ENCODE results near the gene TANGO2.

TANGO2 gene

GRCh38 chr22:19997561-19998231 lies 23.2 kb upstream of the TANGO2 start:
- no peak for DNase-seq

- DNase-seq: no peak
Measured at GRCh38 chr22:19998232-19998951, 22.5 kb upstream of the TANGO2 start.

- no peak for DNase-seq
Measured at GRCh38 chr22:19998991-19999820, 21.7 kb upstream of the TANGO2 start.

GRCh38 chr22:20000246-20001081 lies 20.4 kb upstream of the TANGO2 start:
- no peak for DNase-seq

- no peak for DNase-seq
Measured at GRCh38 chr22:20001082-20001638, 19.8 kb upstream of the TANGO2 start.

- DNase-seq: no peak
Measured at GRCh38 chr22:20002128-20002527, 18.8 kb upstream of the TANGO2 start.

GRCh38 chr22:20002636-20003035 lies 18.3 kb upstream of the TANGO2 start:
- no peak for DNase-seq

GRCh38 chr22:20003304-20003703 lies 17.6 kb upstream of the TANGO2 start:
- no peak for DNase-seq

GRCh38 chr22:20004464-20004863 lies 16.4 kb upstream of the TANGO2 start:
- no peak for DNase-seq

GRCh38 chr22:20008221-20008995 lies 12.5 kb upstream of the TANGO2 start:
- DNase-seq: no peak

GRCh38 chr22:20009018-20009491 lies 11.9 kb upstream of the TANGO2 start:
- DNase-seq: no peak

GRCh38 chr22:20009582-20010306 lies 11.2 kb upstream of the TANGO2 start:
- DNase-seq: no peak

- DNase-seq: no peak
Measured at GRCh38 chr22:20010307-20011122, 10.4 kb upstream of the TANGO2 start.

GRCh38 chr22:20011123-20011992 lies 9.6 kb upstream of the TANGO2 start:
- no peak for DNase-seq

- DNase-seq: no peak
Measured at GRCh38 chr22:20011993-20012740, 8.7 kb upstream of the TANGO2 start.

- no peak for DNase-seq
Measured at GRCh38 chr22:20012741-20013331, 8.1 kb upstream of the TANGO2 start.

- no peak for DNase-seq
Measured at GRCh38 chr22:20013382-20013871, 7.5 kb upstream of the TANGO2 start.

Data from NCI-H2029 treated with DMSO at 0.1 percent for 48 hours (cell line).